ENCODE data around the gene CST7.

Gene CST7

GRCh38 chr20:24985802-24986201, 36.7 kb downstream of the CST7 start:
- H3K9me3 Mint-ChIP-seq = no peaks in the 10 kb centered on the region
- peaks cover 79% of the 10 kb centered on the region for H3K36me3 Mint-ChIP-seq (ENCODE audit: low read depth)
- H3K4me1 Mint-ChIP-seq (ENCODE audit: low read depth) = peaks cover 97% of the 10 kb centered on the region
- H3K27ac Mint-ChIP-seq = peak overlapping the region; percentile 71
- no peaks in the 10 kb centered on the region for H3K27me3 Mint-ChIP-seq
- peak overlapping the region; percentile 33 for H3K4me3 Mint-ChIP-seq
- intact Hi-C loops (cut with micrococcal nuclease) = no loop called here

- H3K27ac Mint-ChIP-seq = peak overlapping the region; percentile 71
- intact Hi-C loops (cut with micrococcal nuclease) = no loop called here
- no peak overlapping the region for H3K4me3 Mint-ChIP-seq
- peaks cover 97% of the 10 kb centered on the region for H3K4me1 Mint-ChIP-seq (ENCODE audit: low read depth)
- peaks cover 77% of the 10 kb centered on the region for H3K36me3 Mint-ChIP-seq (ENCODE audit: low read depth)
- no peaks in the 10 kb centered on the region for H3K9me3 Mint-ChIP-seq
- no peaks in the 10 kb centered on the region for H3K27me3 Mint-ChIP-seq
These were observed 37.5 kb downstream of the CST7 start for GRCh38 chr20:24986436-24987015.

- intact Hi-C loops (cut with micrococcal nuclease) = no loop called here
- Mint-ChIP-seq H3K9me3 (no peaks in the 10 kb centered on the region), H3K4me1 (ENCODE audit: low read depth) (peaks cover 95% of the 10 kb centered on the region), H3K4me3 (no peak overlapping the region), H3K27me3 (no peaks in the 10 kb centered on the region), H3K36me3 (ENCODE audit: low read depth) (peaks cover 77% of the 10 kb centered on the region), H3K27ac (no peak overlapping the region)
These were observed 38.2 kb downstream of the CST7 start for GRCh38 chr20:24987244-24987643.

GRCh38 chr20:24987873-24988835, 39.1 kb downstream of the CST7 start:
- Mint-ChIP-seq H3K4me1 (ENCODE audit: low read depth) (peaks cover 86% of the 10 kb centered on the region), H3K36me3 (ENCODE audit: low read depth) (peaks cover 74% of the 10 kb centered on the region), H3K9me3 (no peaks in the 10 kb centered on the region), H3K27me3 (no peaks in the 10 kb centered on the region), H3K27ac (peak overlapping the region; percentile 62), H3K4me3 (no peak overlapping the region)
- intact Hi-C loops (cut with micrococcal nuclease) = no loop called here

GRCh38 chr20:24989162-24989561, 40.1 kb downstream of the CST7 start:
- intact Hi-C loops (cut with micrococcal nuclease) = no loop called here
- Mint-ChIP-seq H3K36me3 (ENCODE audit: low read depth) (peaks cover 66% of the 10 kb centered on the region), H3K9me3 (no peaks in the 10 kb centered on the region), H3K4me1 (ENCODE audit: low read depth) (peaks cover 87% of the 10 kb centered on the region), H3K4me3 (peak overlapping the region; percentile 34), H3K27me3 (no peaks in the 10 kb centered on the region), H3K27ac (peak overlapping the region; percentile 62)

GRCh38 chr20:24990810-24991252, 41.8 kb downstream of the CST7 start:
- H3K27ac Mint-ChIP-seq = peak overlapping the region; percentile 95
- intact Hi-C loops (cut with micrococcal nuclease) = loop anchor here (5.0 to 10.0 kb wide), 5 partner anchors 39 to 706 kb away; partner anchors contain the start of genes ENTPD6, NANP and ZNF337

GRCh38 chr20:24991897-24992486, 42.9 kb downstream of the CST7 start:
- peak overlapping the region; percentile 95 for H3K27ac Mint-ChIP-seq
- H3K9me3 Mint-ChIP-seq = no peaks in the 10 kb centered on the region
- peaks cover 2% of the 10 kb centered on the region for H3K27me3 Mint-ChIP-seq
- intact Hi-C loops (cut with micrococcal nuclease) = loop anchor here (2.0 to 10.0 kb wide), 6 partner anchors 40 to 705 kb away; partner anchors contain the start of genes ENTPD6, NANP and ZNF337
- peaks cover 51% of the 10 kb centered on the region for H3K36me3 Mint-ChIP-seq (ENCODE audit: low read depth)
- H3K4me1 Mint-ChIP-seq (ENCODE audit: low read depth) = peaks cover 70% of the 10 kb centered on the region
- peak overlapping the region; percentile 98 for H3K4me3 Mint-ChIP-seq

More at GRCh38 chr20:24990810-24991252, 41.8 kb downstream of the CST7 start:
- Mint-ChIP-seq H3K36me3 (ENCODE audit: low read depth) (peaks cover 61% of the 10 kb centered on the region), H3K4me1 (ENCODE audit: low read depth) (peaks cover 82% of the 10 kb centered on the region), H3K9me3 (no peaks in the 10 kb centered on the region), H3K4me3 (peak overlapping the region; percentile 98), H3K27me3 (no peaks in the 10 kb centered on the region)

- Mint-ChIP-seq H3K4me1 (ENCODE audit: low read depth) (peaks cover 63% of the 10 kb centered on the region), H3K27me3 (peaks cover 3% of the 10 kb centered on the region), H3K9me3 (no peaks in the 10 kb centered on the region), H3K36me3 (ENCODE audit: low read depth) (peaks cover 44% of the 10 kb centered on the region), H3K4me3 (peak within 1 kb of the TSS; percentile 98), H3K27ac (peak within 1 kb of the TSS; percentile 95)
- intact Hi-C loops (cut with micrococcal nuclease) = loop anchor here (2.0 to 10.0 kb wide), 6 partner anchors 40 to 705 kb away; partner anchors contain the start of genes ENTPD6, NANP and ZNF337
These were observed 43.6 kb downstream of the CST7 start, which contains the start of gene APMAP for GRCh38 chr20:24992487-24993205. Gene APMAP, minus strand, starts transcription at chr20:24992751. Its CDS starts 63 bp downstream, at chr20:24992688.

- intact Hi-C loops (cut with micrococcal nuclease) = loop anchor here (2.0 to 10.0 kb wide), 7 partner anchors 41 to 704 kb away; partner anchors contain the start of genes ENTPD6, NANP and ZNF337
- Mint-ChIP-seq H3K4me3 (no peak overlapping the region), H3K4me1 (ENCODE audit: low read depth) (peaks cover 56% of the 10 kb centered on the region), H3K36me3 (ENCODE audit: low read depth) (peaks cover 35% of the 10 kb centered on the region), H3K27me3 (peaks cover 4% of the 10 kb centered on the region), H3K27ac (peak overlapping the region; percentile 95), H3K9me3 (no peaks in the 10 kb centered on the region)
These were observed 44.5 kb downstream of the CST7 start for GRCh38 chr20:24993337-24994185.

GRCh38 chr20:24994186-24994465, 45.1 kb downstream of the CST7 start:
- intact Hi-C loops (cut with micrococcal nuclease) = loop anchor here (2.0 to 10.0 kb wide), 6 partner anchors 42 to 703 kb away; partner anchors contain the start of genes ENTPD6, NANP and ZNF337
- Mint-ChIP-seq H3K27ac (peak overlapping the region; percentile 95), H3K9me3 (no peaks in the 10 kb centered on the region), H3K36me3 (ENCODE audit: low read depth) (peaks cover 29% of the 10 kb centered on the region), H3K4me1 (ENCODE audit: low read depth) (peaks cover 56% of the 10 kb centered on the region), H3K4me3 (no peak overlapping the region), H3K27me3 (peaks cover 5% of the 10 kb centered on the region)

GRCh38 chr20:24994470-24995368, 45.6 kb downstream of the CST7 start:
- intact Hi-C loops (cut with micrococcal nuclease) = loop anchor here (1.0 to 10.0 kb wide), 7 partner anchors 42 to 703 kb away; partner anchors contain the start of genes ENTPD6, NANP and ZNF337
- Mint-ChIP-seq H3K27me3 (peaks cover 5% of the 10 kb centered on the region), H3K4me1 (ENCODE audit: low read depth) (peaks cover 52% of the 10 kb centered on the region), H3K4me3 (peak overlapping the region; percentile 54), H3K36me3 (ENCODE audit: low read depth) (peaks cover 24% of the 10 kb centered on the region), H3K9me3 (no peaks in the 10 kb centered on the region), H3K27ac (peak overlapping the region; percentile 95)
